DMS 273 (cell line): ENCODE measurements around the gene POLDIP3.

Source experiments
- DNase-seq: peaks from one replicate; lab custom pipeline; 2025; ENCODE audit not compliant: unreplicated experiment; lab: John Stamatoyannopoulos, UW

Gene POLDIP3, protein sequence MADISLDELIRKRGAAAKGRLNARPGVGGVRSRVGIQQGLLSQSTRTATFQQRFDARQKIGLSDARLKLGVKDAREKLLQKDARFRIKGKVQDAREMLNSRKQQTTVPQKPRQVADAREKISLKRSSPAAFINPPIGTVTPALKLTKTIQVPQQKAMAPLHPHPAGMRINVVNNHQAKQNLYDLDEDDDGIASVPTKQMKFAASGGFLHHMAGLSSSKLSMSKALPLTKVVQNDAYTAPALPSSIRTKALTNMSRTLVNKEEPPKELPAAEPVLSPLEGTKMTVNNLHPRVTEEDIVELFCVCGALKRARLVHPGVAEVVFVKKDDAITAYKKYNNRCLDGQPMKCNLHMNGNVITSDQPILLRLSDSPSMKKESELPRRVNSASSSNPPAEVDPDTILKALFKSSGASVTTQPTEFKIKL

DNA sequence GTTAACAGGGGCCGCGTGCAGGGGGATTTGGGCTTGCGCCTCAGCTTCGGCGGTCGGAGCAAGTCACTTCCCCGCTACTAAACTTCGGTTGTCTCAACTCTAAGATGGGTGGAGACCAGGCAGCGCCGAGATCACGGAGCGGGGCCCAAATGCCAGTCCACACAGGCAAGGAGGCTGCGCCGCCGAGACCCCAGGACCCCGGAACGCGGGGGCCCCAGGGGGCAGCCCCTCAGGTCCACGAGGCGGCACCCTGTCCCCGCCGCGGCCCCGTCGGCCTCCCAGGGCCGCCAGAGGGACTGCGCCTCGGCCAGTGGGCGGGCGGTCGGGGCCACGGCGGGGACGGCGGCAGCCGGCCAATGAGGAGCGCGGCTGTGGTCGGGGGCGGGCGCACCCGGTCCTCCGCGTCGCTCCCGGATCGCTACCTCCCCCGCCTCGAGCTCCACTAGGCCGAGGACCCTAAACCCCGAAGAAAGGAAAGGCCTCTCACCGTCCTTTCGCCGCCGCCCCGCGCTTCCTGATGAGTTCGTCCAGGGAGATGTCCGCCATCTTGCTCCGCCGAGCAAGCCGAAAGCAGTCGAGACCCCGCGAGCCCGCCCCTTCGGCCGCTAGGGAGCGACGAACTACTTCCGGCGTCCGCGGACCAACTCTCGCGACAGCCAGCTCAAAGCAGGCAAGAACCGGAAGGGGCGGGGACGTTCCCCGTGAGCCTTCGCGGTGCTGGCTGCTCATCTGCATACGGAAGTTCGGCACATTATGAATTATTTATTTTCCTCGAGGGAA is at the start of gene POLDIP3:
TSS of gene POLDIP3 (minus strand) at position 572 of the 780 bp plus-strand sequence. CDS start at position 546, 26 bp downstream.
- peak; percentile 97 for DNase-seq

DNA sequence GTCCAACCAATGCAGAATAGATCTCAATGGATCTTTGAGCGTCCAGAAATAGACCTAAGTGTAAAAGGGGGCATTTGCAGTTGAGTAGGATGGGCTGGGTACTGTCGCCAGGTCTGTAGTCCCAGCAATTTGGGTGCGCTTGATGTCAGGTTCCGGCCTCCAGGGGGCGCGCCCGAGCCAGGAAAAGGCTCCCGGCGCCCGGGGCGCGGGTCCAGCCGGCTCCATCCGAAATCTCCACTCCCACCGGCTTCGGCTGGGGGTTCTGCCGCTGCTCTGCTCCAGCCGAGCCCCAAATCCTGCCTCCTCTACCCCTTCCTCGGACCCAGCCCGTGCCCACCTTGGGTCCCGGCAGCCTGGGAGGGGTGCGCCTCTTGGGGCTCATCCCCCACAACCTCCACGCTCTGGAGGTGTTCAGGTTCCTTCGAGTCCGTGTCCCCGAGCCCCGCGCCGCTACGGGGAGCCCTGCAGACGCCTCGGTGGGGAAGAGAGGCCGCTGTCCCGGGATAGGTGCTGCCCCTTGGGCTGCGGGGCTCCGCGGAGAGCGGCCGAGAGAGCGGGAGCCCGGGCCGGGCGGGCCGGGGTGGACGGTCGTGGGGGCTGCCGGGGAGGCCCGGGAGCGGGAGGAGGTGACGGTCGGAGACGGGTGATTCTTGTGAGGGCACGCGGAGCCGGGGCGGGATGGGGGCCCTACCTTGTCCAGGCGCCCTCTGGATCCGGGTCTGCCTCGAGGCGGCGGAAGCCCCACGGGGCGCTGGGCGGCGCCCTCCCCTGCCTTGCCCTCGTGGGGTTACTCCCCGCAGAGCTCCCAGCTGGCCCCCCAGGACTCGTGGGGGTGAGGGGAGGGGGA is 47.5 kb upstream of the POLDIP3 start:
- DNase-seq = peak; percentile 86

DNA sequence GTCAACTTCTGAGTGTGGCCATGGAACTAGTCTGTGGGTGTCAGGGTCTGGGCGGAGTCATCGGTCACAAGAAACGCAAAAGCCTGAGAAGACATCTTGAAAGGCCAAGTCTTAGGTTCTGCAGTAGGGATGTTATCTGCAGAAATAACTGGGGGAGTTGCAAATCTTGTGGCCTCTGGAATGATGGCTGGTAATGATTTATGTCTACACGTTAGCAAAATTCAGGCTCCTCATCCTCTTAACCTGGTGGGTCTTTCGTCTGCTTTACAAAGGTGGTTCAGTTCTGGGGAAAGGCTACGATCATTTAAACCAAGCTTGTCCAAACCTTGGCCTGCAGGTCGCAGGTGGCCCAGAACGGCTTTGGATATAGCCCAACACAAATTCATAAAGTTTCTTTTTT is 41.9 kb upstream of the POLDIP3 start:
- DNase-seq = no peak

DNA sequence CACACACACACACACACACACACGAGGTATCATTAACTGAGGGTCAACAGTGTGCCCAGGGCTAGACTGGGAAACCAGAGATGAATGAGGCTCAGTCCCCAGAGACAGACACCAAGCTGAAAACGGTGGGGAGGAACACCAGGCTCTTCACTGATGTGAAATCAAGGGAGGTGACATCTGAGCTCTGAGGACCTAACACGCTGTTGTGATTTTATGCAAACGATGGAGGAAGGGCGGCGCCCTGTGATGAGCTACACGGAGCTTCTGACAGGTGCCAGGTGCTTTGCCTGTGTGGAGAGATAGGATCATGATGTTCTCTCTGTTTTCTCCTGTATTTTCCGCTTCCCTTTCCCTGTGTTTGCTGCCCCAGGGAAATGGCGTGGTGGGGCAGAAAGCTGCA is 41.0 kb upstream of the POLDIP3 start:
- no peak for DNase-seq

DNA sequence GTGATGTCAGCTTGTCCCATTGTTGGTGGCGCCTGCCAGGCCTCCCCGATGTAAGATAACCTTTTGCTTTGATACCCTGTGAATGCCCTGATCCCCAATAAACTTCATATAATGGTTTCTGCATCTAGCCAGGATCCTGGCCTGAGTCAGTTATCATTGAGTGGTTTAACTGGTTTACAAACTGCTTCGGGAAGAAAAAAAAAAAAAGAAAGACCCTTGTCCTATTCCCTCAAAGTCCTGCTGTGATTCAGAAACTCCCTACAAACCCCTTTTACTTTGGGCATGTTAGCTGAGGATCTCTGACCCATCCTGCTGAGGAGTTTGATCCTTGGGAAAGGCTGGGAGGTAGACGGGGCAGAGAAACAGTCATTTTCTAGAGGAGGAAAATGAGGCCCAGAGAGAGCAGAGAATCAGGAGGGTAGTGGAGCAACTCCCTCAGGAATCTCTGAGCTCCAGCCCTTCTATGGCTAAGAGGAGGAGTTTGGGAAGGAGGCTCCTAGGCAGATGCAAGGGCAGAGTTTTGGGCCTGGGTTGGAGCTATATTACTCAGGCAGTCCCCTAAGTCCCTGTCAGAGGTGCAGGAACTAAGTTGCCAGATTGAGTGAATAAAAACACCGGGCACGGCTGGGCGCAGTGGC is 39.9 kb upstream of the POLDIP3 start:
- no peak for DNase-seq

DNA sequence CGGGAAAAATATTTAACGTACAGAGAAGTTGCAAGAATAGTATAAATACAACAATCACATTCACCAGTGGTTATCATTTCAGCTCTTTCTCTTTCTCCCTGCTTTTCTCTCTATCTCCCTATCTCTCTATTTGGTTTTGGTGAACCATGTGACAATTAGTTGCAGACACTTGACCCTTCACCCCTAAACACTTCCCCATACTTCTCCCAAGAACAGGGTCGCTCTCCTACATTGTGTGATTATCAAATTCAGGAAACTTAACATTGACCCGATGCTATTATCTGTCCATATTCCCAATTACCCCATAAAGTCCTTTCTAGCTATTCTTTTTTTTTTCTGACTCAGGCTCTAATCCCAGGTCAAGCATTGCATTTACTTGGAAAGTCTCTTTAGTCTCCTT is 39.3 kb upstream of the POLDIP3 start:
- DNase-seq = no peak

DNA sequence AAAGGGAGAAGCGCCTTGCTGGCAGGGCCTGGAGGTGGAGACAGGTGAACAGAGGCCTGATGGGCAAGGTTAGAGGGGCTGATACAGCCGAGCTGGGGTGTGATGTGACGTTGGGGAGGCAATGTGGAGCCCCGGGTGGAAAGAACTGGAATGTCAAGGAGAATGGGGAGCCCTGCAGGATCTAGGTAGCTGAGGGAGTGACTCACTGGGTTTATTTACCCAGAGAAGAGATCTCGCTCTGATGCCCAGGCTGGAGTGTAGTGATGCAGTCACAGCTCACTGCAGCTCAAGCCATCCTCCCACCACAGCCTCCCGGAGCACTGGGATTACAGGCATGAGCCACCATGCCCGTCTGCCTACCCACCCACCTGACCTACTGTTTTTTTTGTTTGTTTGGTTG is 36.5 kb upstream of the POLDIP3 start:
- DNase-seq = no peak

DNA sequence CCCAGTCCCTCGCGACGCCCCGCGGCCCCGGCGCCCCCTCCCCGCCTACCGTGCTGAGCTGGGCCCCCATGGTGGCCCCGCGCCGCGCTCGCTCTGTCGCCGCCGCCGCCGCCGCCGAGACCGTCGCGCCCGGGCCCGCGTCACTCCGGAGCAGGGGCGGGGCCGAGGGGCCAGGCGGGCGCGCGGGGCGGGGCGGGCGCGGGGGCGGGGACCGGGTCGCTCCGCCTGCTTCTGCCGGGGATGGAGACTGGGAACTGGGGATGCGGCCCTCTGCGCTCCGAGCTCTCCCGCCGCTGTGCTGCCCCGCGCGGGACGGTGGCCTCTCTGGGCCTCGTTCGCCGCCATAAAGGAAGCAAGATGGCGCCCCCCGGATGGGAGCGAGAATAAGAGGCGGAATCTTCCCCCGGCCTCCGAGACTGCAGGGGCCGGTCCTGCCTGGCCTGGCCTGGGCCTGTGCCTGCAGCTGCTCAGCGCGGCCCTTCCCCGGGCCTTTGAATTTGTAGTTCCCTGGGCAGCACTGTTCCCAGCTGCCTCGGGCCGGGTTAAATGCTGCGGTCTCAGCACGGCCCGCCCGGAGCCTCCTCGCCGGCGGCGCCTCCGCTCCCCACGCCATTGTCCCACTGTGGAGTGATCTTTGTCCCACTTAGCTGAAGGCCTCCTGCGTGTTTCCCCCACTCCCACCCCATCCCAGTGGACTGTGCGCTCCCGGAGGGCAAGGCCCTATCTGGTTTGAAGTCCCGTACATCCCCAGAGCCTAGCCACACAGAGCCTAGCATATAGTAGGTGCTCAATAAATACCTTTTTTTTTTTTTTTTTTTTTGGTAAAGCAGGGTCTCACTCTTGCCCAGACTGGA is 34.8 kb upstream of the POLDIP3 start, which contains the start of gene CYB5R3:
TSS of gene CYB5R3 (minus strand) at position 147 of the 854 bp plus-strand sequence. CDS start at position 70, 77 bp downstream.
- DNase-seq = peak; percentile 90

DNA sequence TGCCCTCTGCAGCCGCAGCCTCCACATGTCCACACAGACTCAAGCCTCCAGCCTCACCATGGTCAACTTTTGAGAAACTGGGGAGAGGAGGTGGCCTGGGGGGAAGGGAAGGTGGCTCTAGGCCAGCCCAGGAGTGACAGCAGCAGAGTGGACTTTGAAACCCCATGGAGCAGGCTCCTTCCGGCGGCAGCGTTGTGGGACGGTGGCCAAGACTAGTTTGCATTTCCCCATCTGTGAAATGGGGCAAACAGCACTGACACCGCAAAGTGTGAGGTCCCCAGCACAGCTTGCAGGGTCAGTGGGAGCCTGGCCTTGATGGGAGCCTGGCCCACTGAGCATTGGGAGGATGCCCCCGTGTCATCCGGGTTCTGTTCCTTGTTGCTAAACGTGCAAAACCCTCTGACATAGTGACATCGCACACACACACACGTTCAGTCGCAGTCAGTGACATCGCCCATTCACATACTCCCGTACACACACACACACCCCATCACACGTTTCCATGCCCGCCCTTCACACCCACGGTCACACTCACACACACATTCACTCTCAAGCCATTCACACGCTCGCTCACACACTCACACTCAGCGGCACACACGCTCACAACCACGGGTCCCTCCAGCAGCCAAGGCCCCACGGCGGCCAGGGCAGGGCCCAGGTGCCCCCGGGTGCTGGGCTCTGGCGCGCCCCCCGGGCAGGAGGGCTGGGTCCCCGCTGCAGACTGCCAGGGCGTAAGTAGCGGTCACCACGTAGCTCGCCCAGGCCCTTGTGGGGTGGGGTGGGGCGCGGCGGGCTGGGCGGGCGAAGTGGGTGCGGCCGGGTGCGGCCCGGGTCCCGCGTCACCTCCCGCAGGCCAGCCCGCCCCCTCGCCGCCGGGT is 33.9 kb upstream of the POLDIP3 start:
- peak; percentile 66 for DNase-seq

DNA sequence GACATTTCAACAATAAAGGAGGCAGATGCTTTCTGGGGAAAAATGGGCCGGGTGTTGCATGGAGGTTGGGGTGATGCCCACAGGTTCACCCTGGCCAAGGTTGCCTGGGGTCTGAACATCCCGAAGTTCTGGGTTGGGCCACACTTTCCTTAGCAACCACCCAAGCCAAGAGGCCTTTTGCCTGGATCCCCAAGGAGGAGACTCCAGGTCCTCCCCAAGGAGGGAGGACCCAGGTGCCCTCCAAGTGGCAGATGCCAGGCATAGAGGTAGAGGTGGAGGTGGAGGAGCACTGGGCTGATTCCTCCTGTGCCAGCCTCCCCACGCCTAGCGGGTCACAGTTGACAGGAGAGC is 33.3 kb upstream of the POLDIP3 start:
- DNase-seq = no peak

DNA sequence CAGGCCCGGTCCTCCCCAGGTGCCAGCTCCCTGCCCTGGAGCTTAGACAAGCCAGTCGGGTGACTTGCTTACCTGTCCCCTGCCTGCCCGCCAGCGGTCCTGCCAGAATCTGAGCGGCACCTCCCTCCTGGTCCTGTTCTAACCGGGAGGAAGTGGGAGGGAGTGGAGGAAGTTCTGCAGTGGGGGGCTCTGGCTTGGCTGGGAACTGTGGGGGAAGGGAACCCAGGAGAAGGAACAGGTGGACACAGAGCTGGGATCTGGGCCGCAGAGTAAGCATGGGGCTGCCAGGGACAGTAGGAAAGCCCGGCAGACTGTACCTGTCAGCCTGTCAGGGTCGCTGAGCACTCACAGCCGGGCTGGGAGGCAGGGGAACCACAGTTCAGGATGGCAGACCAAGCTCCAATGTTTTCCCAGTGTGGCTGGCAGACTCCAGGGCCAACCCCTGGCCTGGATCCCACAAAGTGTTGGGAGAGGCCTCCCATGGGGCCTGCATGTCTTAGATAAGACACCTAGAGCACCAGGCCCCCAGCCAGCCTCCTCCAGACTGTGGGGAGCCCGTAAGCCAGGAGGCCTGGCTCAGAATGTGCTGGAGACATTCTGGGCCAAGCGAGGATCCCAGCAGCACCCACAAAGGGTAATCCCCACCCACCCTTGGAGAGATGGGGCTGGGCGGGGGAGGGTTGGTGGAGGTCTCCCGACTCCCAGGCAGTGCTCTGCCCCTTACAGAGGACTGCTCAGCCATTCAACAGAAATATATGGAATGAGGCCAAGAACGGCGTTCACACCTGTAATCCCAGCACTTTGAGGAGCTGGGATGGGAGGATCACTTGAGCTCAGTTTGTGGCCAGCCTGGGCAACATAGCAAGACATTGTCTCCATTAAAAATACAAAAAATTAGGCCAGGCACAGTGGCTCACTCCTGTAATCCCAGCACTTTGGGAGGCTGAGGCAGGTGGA is 32.2 kb upstream of the POLDIP3 start:
- DNase-seq = peak; percentile 35

DNA sequence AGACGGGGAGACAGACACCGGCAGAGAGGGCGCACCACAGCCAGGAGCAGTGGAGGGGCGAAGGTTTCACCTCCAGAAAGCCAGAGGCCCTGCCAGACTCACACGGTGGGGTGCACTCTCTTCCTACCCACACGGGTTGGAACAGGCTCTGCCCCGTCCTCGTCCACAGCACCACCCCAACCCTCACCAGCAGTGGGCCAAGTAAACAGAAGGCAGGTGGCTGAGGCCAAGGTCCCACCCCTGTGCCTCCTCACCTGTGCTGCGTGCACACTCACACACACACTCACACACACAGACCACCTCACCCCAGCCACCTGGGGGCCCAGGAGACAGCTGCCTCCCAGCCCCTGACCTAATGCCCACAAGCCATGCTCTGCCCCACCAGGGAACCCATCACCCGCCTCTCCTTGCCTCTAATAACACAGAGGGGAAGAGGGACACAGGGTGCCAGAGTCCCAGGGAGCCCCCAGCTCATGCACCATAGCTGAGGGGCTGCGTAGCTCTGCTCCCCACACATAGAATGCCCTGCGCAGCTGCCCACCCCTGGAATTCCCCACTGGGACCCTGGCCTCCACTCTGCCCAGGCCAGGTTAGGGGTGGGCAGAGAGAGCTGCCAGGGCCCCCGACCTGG is 31.4 kb upstream of the POLDIP3 start:
- no peak for DNase-seq

DNA sequence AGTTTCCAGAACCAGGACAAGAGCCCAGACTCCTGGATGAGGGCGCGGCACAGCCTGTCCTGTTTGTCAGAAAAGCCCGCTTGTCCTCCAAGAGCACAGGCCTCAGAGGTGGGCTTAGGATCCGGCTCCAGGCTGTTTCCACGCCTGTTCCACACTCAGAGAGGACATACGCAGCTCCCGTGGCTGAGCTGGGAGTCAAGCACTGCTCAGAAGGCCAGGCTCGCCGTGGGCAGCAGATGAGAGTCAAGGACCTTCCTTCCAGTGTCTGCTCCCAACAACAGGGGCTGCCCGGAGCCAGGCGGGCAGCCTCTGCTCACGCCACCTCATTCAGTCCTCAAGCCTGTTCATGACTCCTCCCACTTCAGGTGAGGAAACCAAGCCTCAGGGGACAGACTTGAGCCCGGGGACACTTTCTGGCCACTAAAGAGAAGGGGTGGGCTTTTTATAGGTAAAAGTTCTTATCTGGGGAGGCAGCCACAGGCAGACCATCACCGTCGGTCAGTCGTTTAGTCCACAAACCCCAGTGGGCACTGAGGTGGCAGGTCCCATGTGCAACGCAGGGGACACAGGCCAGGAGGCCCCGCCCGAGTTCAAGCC is 30.8 kb upstream of the POLDIP3 start:
- DNase-seq = no peak

DNA sequence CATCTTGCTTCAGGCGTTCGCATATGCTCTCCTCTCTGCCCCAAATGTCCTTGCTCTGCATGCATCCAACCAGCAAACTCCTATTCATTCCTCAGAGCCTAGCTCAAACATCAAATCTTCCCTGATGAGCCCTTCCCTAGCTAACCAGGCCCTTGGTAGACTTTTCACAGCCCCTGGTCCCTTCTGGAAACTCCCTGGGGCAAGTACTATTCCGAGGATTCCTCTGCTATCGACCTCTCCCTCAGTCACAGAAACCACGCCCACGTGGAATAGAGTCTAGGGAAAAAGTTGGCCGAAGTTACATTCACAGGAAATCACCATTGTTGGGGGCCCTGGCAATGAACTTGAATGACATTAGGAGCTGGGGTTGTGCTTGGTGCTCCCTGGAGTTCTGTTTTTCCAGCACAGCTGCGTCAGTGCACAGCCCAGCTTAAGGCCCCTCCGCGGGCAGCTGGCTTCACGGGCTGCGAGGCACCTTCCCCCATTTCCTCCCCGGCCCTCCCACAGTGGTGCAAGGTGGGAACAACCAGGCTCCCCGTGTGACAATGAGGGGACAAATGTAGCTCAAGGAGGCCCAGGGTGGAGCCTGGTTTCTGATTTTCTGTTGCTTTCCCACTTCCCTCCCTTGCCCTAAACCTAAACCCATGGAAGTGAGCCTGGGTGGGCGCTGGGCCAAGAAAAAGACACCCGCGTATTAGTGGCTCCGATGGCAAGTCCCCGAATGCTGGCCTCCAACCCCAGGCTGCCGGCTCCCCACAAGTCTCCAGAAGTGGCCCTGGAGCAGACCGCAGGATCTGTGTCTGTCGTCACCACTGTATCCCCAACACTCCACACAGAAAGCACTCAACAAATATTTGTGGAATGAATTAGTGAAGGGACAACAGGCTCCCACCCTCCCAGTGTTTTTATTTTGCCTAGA is 30.0 kb upstream of the POLDIP3 start:
- peak; percentile 14 for DNase-seq

DNA sequence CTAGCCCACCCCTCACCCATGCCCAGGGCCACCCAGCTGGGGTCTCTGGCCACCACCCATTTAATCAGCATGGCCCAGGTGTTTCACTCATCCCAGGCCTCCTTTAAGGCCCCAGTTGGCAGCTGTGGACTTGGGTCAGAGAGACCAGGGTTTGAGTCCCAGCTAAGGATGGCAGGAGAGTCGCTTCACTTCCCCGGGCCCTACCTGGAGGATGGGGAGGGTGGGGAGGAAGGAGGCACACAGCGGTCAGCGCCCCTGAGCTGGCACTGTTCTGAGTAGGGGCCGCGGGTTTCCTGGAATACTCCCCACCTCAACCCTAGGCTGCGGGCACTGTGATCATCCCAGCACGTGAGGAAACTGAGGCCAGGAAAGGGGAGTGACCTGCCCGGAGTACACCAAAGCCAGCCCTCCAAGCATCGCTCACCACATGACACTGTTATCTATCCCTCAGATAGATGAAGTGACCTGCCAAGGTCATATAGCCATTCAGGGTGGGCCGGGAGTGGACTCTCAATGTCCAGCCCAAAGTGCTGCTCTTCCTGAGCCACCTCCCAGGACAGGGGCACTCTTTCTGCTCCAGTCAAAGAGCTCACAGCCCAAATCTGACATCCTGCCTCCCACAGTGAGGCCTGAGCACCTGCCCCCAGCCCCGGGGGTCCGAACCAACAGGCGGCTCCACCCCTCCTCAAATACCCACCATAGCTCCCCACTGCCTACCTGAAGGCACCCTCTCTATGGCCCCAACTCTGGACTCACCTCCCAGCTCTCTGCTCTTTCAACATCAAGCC is 29.1 kb upstream of the POLDIP3 start:
- no peak for DNase-seq
